A549 (cell line): ENCODE data around the gene PCDHGC4. TPM values are rescaled to one million over a fixed set of nuclear protein-coding genes. Genes with fewer than 3 reads are reported as not detected.

Source experiments
- ATAC-seq, 2 experiments: fragments of 200-7000 bp in 1 of 2; fragments of >200 bp in 1 of 2; cut with Nextera tagmentation in 1 of 2; cut with Tn5 transposase in 1 of 2; 3 replicates each; pipeline versions ENCODE4 v1.8.0 to v1.9.1; 2018 to 2020; ENCODE audit warnings: mild to moderate bottlenecking in 1 of 2, moderate library complexity in 1 of 2
- CTCF ChIA-PET: fragments of 300-600 bp; sonication (Branson Sonifier 250); formaldehyde crosslinking; extraction: SDS; loops from one replicate; lab custom pipeline; 2021; ENCODE audit warnings: antibody characterized with exemption, inconsistent platforms; lab: Yijun Ruan, JAX
- POLR2A ChIA-PET: fragments of 350-600 bp; formaldehyde crosslinking; extraction: SDS; loops from one replicate; lab custom pipeline; 2021; ENCODE audit warnings: antibody characterized with exemption, inconsistent platforms; lab: Yijun Ruan, JAX
- DNase-seq, 2 experiments: peaks; one replicate each; pipeline versions ENCODE4 v3.0.0 to v3.0.0-alpha.2; 2011 to 2016; ENCODE audit warnings: low read depth in 1 of 2, low spot score in 1 of 2
- FAIRE-seq: peaks from 2 replicates; lab custom pipeline; 2011; peaks lifted over from hg19 to GRCh38; lab: Jason Lieb, UNC
- H3K27ac ChIP-seq, 2 experiments: fragments of >200 bp; sonication (Bioruptor Twin); formaldehyde crosslinking; 3 replicates each; pipeline ENCODE4 v1.5.1; 2016 to 2017
- H3K4me1 ChIP-seq: fragments of >200 bp; sonication (Bioruptor Twin); formaldehyde crosslinking; 3 replicates; pipeline ENCODE4 v1.6.1; 2016
- H3K4me2 ChIP-seq: fragments of >200 bp; sonication (Bioruptor Twin); formaldehyde crosslinking; 3 replicates; pipeline ENCODE4 v1.6.1; 2016
- H3K4me3 ChIP-seq: fragments of >200 bp; sonication (Bioruptor Twin); formaldehyde crosslinking; 3 replicates; pipeline ENCODE4 v1.5.1; 2016
- H3K9me3 ChIP-seq: fragments of >200 bp; sonication (Bioruptor Twin); formaldehyde crosslinking; 3 replicates; pipeline ENCODE4 v1.6.1; 2016
- BCL3 ChIP-seq: fragments of >200 bp; sonication (Bioruptor Twin); formaldehyde crosslinking; IDR thresholded peaks from 3 replicates; pipeline ENCODE4 v1.6.1; 2016
- CBX2 ChIP-seq: fragments of 200-600 bp; sonication (generic); IDR thresholded peaks from 2 replicates; pipeline ENCODE4 v1.6.1; 2016; ENCODE audit warnings: low read depth, mild to moderate bottlenecking, borderline replicate concordance
- CBX8 ChIP-seq: fragments of 200-600 bp; sonication (generic); IDR thresholded peaks from 2 replicates; pipeline ENCODE4 v1.6.1; 2016
- CHD2 ChIP-seq: fragments of 150-350 bp; IDR thresholded peaks from 2 replicates; pipeline ENCODE4 v1.6.1; 2014; ENCODE audit warnings: low read length; ENCODE audit not compliant: partially characterized antibody
- CTCF ChIP-seq: fragments of >200 bp; sonication (Bioruptor Twin); formaldehyde crosslinking; IDR thresholded peaks from 3 replicates; pipeline ENCODE4 v1.5.1; 2016
- EHF ChIP-seq: fragments of 250-450 bp; sonication (Bioruptor Pico); IDR thresholded peaks from 2 replicates; pipeline ENCODE4 v1.5.0; 2020; ENCODE audit warnings: mild to moderate bottlenecking
- ESRRA ChIP-seq: fragments of 150-350 bp; IDR thresholded peaks from 2 replicates; pipeline ENCODE4 v1.6.1; 2014; ENCODE audit warnings: mild to moderate bottlenecking, low read length, borderline replicate concordance
- HDAC2 ChIP-seq: fragments of 200-600 bp; sonication (generic); IDR thresholded peaks from 2 replicates; pipeline ENCODE4 v1.6.1; 2016
- HEYL ChIP-seq: fragments of 250-450 bp; sonication (Bioruptor Pico); IDR thresholded peaks from 2 replicates; pipeline ENCODE4 v1.8.0; 2021; ENCODE audit warnings: mild to moderate bottlenecking, moderate library complexity
- JUNB ChIP-seq: fragments of >200 bp; sonication (Bioruptor Twin); formaldehyde crosslinking; IDR thresholded peaks from 2 replicates; pipeline ENCODE4 v1.6.1; 2016
- KDM1A ChIP-seq: fragments of 200-600 bp; sonication (generic); IDR thresholded peaks from 2 replicates; pipeline ENCODE4 v1.6.1; 2016; ENCODE audit warnings: low read depth, mild to moderate bottlenecking
- MAFK ChIP-seq: fragments of 450-650 bp; IDR thresholded peaks from 2 replicates; pipeline ENCODE4 v1.6.1; 2014; ENCODE audit not compliant: partially characterized antibody
- MYC ChIP-seq: IDR thresholded peaks from 2 replicates; pipeline ENCODE4 v1.6.1; 2012; ENCODE audit warnings: mild to moderate bottlenecking, inconsistent platforms, low read length, improper control_type of control experiment, borderline replicate concordance
- NR3C1 ChIP-seq: fragments of >200 bp; sonication (Bioruptor Twin); formaldehyde crosslinking; IDR thresholded peaks from 3 replicates; pipeline ENCODE4 v1.6.1; 2017
- RAD21 ChIP-seq, 2 experiments: fragments of >200 bp in 1 of 2; sonication (Bioruptor Twin) in 1 of 2; formaldehyde crosslinking in 1 of 2; IDR thresholded peaks in 1 of 2; conservative IDR thresholded peaks in 1 of 2; 2 replicates in 1 of 2; 3 replicates in 1 of 2; pipeline ENCODE4 v1.6.1; 2012 to 2018; ENCODE audit warnings: inconsistent platforms in 1 of 2
- RARB ChIP-seq: fragments of 250-450 bp; sonication (Bioruptor Pico); IDR thresholded peaks from 2 replicates; pipeline ENCODE4 v1.8.0; 2021; ENCODE audit warnings: mild to moderate bottlenecking, moderate library complexity
- RCOR1 ChIP-seq: fragments of 150-350 bp; IDR thresholded peaks from 2 replicates; pipeline ENCODE4 v1.6.1; 2014; ENCODE audit warnings: antibody characterized with exemption, low read length, low read depth
- RFX5 ChIP-seq: fragments of 450-650 bp; IDR thresholded peaks from 2 replicates; pipeline ENCODE4 v1.7.1; 2014; ENCODE audit warnings: antibody characterized with exemption, mild to moderate bottlenecking, moderate library complexity
- SMC3 ChIP-seq: fragments of >200 bp; sonication (Bioruptor Twin); formaldehyde crosslinking; IDR thresholded peaks from 3 replicates; pipeline ENCODE4 v1.6.1; 2018; ENCODE audit warnings: inconsistent platforms
- SREBF2 ChIP-seq: fragments of 450-650 bp; IDR thresholded peaks from 2 replicates; pipeline ENCODE4 v1.6.1; 2014; ENCODE audit warnings: mild to moderate bottlenecking, moderate library complexity
- TFCP2L1 ChIP-seq: fragments of 250-450 bp; sonication (Bioruptor Pico); IDR thresholded peaks from 2 replicates; pipeline ENCODE4 v1.5.0; 2021; ENCODE audit warnings: mild to moderate bottlenecking
- ZNF302 ChIP-seq: fragments of 250-450 bp; sonication (Bioruptor Pico); IDR thresholded peaks from 2 replicates; pipeline ENCODE4 v1.9.0; 2021; ENCODE audit warnings: inconsistent platforms, mild to moderate bottlenecking, moderate library complexity
- WGBS: methylation state at CpG from one replicate; pipeline ENCODE4 v1.1.6; 2017; ENCODE audit errors: missing lambda C conversion rate; 5-methylcytosine and 5-hydroxymethylcytosine counted together
- polyA plus RNA-seq, 4 experiments: library from polyadenylated mRNA; depleted of rRNA in 3 of 4; stranded (reverse); fragments of >200 nt; fragmentation: RNase III in 1 of 4; extraction: RNeasy Plus Mini Kit Qiagen cat#74134 plus additional on column Dnase treatment in 1 of 4; gene quantifications; 2 replicates in 3 of 4; 3 replicates in 1 of 4; pipeline ENCODE4 v1.2.3, GENCODE V29; 2011 to 2017
- TF ChIP-seq, protein P1 (sequence below): fragments of 450-650 bp; IDR thresholded peaks from 2 replicates; pipeline ENCODE4 v1.6.1; 2014; ENCODE audit warnings: antibody characterized with exemption
- TF ChIP-seq, protein P2 (sequence below): fragments of >200 bp; sonication (Bioruptor Twin); formaldehyde crosslinking; IDR thresholded peaks from 2 replicates; pipeline ENCODE4 v1.6.1; 2016

Gene PCDHGC4
- polyA plus RNA-seq, 2 of the 4 experiments (the other 2 are of a cell fraction): 0.06 TPM; not detected in 1

DNA sequence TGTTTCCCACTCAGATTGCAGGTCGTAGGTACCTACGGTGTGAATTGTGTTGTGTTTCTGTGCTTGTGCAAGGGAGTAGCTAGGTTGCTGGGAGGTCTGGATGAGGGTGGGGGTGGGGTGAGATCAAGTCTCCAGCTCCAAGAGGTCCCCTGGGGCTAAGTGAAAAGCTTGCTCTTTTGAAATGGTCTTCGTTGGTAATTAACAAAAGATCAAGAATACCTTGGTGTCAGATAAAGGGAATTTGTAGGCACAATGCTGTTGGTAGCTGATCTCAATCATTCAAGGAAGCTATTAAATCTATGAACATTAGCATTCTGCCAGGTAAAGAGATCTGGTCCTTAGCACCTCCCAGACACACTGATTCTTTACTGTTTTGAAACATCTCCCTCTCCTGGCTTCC is 928 bp upstream of the PCDHGC4 start:
- POLR2A ChIA-PET: no interaction called here
- no peak for FAIRE-seq
- no peak overlapping the region for H3K4me3 ChIP-seq
- H3K4me2 ChIP-seq: no peak overlapping the region
- H3K4me1 ChIP-seq: no peaks in the 10 kb centered on the region
- ATAC-seq: no peak
- TF ChIP-seq MYC (no peak), CHD2 (no peak)
- TF ChIP-seq, all 56 proteins: peak for 0
- Histone ChIP-seq H3K9me3 (no peaks in the 10 kb centered on the region), H3K27ac (no peak overlapping the region)
- no peak for DNase-seq
- 33% methylated on average over 3 of the region's 3 CpGs for WGBS
- CTCF ChIA-PET: interaction anchor here (1.3 to 2.2 kb wide), 3 partner anchors 9 to 134 kb away, joined by 3 to 8 read pairs (median 3); partner anchors contain the start of genes PCDHGB1 and PCDHGC3

DNA sequence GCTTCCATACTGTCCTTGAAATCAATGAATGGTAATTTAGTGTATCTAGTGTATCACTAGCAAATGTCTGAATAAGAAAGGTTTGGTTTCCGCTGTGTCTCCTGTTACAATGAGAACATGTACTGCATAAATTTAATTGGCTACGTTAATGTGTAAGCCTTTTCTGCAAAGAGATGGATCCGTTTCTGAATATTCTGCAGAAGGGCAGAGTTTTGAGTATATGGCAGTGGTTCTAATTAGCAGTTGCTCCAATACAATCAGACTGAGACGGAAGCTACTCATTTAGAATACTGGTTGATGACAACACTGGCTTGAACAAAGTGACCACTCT is 555 bp upstream of the PCDHGC4 start:
- CTCF ChIA-PET: interaction anchor here (1.3 to 2.2 kb wide), 4 partner anchors 9 to 135 kb away, joined by 3 to 8 read pairs (median 4); partner anchors contain the start of genes PCDHGB1 and PCDHGC3
- TF ChIP-seq RARB (CRISPR knock-in tag) (no peak), SMC3 (no peak), TFCP2L1 (CRISPR knock-in tag) (no peak), RCOR1 (no peak), ZNF302 (CRISPR knock-in tag) (no peak), RAD21 (conservative IDR thresholded peaks at IDR 0.05 in 1 of 2, IDR thresholded peaks at IDR 0.05 in 1 of 2) (no peak), HEYL (CRISPR knock-in tag) (no peak), ESRRA (no peak), CBX2 (no peak), SREBF2 (no peak)
- TF ChIP-seq, protein P1, sequence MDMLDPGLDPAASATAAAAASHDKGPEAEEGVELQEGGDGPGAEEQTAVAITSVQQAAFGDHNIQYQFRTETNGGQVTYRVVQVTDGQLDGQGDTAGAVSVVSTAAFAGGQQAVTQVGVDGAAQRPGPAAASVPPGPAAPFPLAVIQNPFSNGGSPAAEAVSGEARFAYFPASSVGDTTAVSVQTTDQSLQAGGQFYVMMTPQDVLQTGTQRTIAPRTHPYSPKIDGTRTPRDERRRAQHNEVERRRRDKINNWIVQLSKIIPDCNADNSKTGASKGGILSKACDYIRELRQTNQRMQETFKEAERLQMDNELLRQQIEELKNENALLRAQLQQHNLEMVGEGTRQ: no peak
- TF ChIP-seq, protein P2, sequence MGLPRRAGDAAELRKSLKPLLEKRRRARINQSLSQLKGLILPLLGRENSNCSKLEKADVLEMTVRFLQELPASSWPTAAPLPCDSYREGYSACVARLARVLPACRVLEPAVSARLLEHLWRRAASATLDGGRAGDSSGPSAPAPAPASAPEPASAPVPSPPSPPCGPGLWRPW: no peak
- TF ChIP-seq, all 56 proteins: peak for 0
- ATAC-seq: no peak
- Histone ChIP-seq H3K9me3 (no peaks in the 10 kb centered on the region), H3K4me2 (no peak overlapping the region), H3K27ac (no peak overlapping the region), H3K4me3 (no peak overlapping the region), H3K4me1 (no peaks in the 10 kb centered on the region)
- FAIRE-seq: no peak
- POLR2A ChIA-PET: no interaction called here
- WGBS: 47% methylated on average over 4 of the region's 4 CpGs
- no peak for DNase-seq

- no peak for FAIRE-seq
- ChIA-PET CTCF (interaction anchor here (0.9 to 1.7 kb wide), 7 partner anchors 17 to 391 kb away, joined by 3 to 5 read pairs (median 3); partner anchors contain the start of gene PCDHB2), POLR2A (no interaction called here)
- H3K27ac ChIP-seq: no peak overlapping the region
- TF ChIP-seq RFX5: no peak
- no peak for TF ChIP-seq KDM1A
- no peak for TF ChIP-seq CTCF
- TF ChIP-seq MAFK: no peak
- no peak for TF ChIP-seq EHF
- TF ChIP-seq JUNB: no peak
- no peak for TF ChIP-seq BCL3
- no peak for TF ChIP-seq NR3C1
- TF ChIP-seq CBX8: no peak
- no peak for TF ChIP-seq HDAC2
- TF ChIP-seq ZNF302 (CRISPR knock-in tag): no peak
- H3K9me3 ChIP-seq: no peaks in the 10 kb centered on the region
- DNase-seq: no peak
- no peak for ATAC-seq
- no peak overlapping the region for H3K4me2 ChIP-seq
- no peak overlapping the region for H3K4me3 ChIP-seq
- WGBS: 70% methylated on average over 38 of the region's 38 CpGs
- no peaks in the 10 kb centered on the region for H3K4me1 ChIP-seq
These were observed 658 bp downstream of the PCDHGC4 start for GRCh38 chr5:141485321-141486055.
